HL-60 (cell line): Measurements from ENCODE around the gene ARNT2.

ENCODE experiments used
- POLR2AphosphoS5 ChIP-seq: IDR thresholded peaks from 2 replicates; pipeline ENCODE4 v1.6.1; 2012; ENCODE audit warnings: low read depth
- TF ChIP-seq, protein P1 (sequence below): IDR thresholded peaks from one replicate; pipeline ENCODE4 v1.5.1; 2011; ENCODE audit warnings: low read length, control low read depth, inconsistent platforms; ENCODE audit not compliant: insufficient read depth
- TF ChIP-seq, protein P2 (sequence below): IDR thresholded peaks from 2 replicates; pipeline ENCODE4 v1.6.1; 2012; ENCODE audit warnings: low read depth; ENCODE audit not compliant: insufficient replicate concordance

DNA sequence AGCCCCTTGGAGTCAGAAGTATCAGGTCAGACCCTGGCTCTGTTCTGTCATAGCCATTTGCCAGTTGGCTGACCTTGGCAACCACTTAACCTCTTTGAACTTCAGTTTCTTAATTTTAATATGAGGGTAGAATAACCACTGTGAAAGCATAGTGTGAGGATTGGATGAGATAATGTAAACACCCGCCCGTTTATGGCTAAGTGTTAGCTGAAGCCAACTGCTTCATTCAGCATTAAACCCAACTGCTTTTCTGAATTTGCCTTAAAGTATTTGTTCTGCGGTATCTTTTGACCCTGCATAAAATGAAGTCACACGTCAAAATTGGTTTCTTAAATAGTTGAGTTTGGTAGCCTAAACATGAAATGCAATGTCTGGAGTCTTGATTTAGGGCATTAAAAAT, 169.4 kb downstream of the ARNT2 start:
- TF ChIP-seq, protein P1, sequence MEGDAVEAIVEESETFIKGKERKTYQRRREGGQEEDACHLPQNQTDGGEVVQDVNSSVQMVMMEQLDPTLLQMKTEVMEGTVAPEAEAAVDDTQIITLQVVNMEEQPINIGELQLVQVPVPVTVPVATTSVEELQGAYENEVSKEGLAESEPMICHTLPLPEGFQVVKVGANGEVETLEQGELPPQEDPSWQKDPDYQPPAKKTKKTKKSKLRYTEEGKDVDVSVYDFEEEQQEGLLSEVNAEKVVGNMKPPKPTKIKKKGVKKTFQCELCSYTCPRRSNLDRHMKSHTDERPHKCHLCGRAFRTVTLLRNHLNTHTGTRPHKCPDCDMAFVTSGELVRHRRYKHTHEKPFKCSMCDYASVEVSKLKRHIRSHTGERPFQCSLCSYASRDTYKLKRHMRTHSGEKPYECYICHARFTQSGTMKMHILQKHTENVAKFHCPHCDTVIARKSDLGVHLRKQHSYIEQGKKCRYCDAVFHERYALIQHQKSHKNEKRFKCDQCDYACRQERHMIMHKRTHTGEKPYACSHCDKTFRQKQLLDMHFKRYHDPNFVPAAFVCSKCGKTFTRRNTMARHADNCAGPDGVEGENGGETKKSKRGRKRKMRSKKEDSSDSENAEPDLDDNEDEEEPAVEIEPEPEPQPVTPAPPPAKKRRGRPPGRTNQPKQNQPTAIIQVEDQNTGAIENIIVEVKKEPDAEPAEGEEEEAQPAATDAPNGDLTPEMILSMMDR: no peak
- TF ChIP-seq, protein P2, sequence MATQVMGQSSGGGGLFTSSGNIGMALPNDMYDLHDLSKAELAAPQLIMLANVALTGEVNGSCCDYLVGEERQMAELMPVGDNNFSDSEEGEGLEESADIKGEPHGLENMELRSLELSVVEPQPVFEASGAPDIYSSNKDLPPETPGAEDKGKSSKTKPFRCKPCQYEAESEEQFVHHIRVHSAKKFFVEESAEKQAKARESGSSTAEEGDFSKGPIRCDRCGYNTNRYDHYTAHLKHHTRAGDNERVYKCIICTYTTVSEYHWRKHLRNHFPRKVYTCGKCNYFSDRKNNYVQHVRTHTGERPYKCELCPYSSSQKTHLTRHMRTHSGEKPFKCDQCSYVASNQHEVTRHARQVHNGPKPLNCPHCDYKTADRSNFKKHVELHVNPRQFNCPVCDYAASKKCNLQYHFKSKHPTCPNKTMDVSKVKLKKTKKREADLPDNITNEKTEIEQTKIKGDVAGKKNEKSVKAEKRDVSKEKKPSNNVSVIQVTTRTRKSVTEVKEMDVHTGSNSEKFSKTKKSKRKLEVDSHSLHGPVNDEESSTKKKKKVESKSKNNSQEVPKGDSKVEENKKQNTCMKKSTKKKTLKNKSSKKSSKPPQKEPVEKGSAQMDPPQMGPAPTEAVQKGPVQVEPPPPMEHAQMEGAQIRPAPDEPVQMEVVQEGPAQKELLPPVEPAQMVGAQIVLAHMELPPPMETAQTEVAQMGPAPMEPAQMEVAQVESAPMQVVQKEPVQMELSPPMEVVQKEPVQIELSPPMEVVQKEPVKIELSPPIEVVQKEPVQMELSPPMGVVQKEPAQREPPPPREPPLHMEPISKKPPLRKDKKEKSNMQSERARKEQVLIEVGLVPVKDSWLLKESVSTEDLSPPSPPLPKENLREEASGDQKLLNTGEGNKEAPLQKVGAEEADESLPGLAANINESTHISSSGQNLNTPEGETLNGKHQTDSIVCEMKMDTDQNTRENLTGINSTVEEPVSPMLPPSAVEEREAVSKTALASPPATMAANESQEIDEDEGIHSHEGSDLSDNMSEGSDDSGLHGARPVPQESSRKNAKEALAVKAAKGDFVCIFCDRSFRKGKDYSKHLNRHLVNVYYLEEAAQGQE: no peak
- no peak for TF ChIP-seq POLR2AphosphoS5
